B cell (primary cell): Measurements from ENCODE around the gene PLEKHG4B. TPM values are rescaled to one million over a fixed set of nuclear protein-coding genes. Genes with fewer than 3 reads are reported as not detected.

Experiments
- ATAC-seq: fragments of 200-7000 bp; cut with Tn5 transposase; one replicate; pipeline ENCODE4 v1.10.0; 2021; ENCODE audit warnings: low read depth, mild to moderate bottlenecking, moderate number of reproducible peaks, moderate library complexity
- CTCF ChIA-PET: fragments of 350-600 bp; sonication (Branson Sonifier 250); formaldehyde crosslinking; loops from one replicate; lab custom pipeline; 2021; ENCODE audit warnings: antibody characterized with exemption, inconsistent platforms; lab: Charles Lee
- POLR2A ChIA-PET: fragments of 350-600 bp; sonication (Branson Sonifier 250); formaldehyde crosslinking; loops from one replicate; lab custom pipeline; 2021; ENCODE audit warnings: antibody characterized with exemption; lab: Charles Lee
- DNase-seq: peaks from one replicate; pipeline ENCODE4 v3.0.0; 2013
- H2AFZ ChIP-seq: 2 replicates; pipeline ENCODE4 v1.6.1; 2012; ENCODE audit warnings: mild to moderate bottlenecking, low read depth, low read length; ENCODE audit not compliant: insufficient read depth, poor library complexity, severe bottlenecking
- H3K27ac ChIP-seq, 2 donors: 1 replicate in 1 of 2; 2 replicates in 1 of 2; pipeline ENCODE4 v1.5.1; 2012 to 2013; ENCODE audit warnings: low read length in 2 of 2, mild to moderate bottlenecking in 2 of 2, moderate library complexity in 1 of 2
- H3K27me3 ChIP-seq, 4 experiments: fragments of 200-600 bp in 1 of 4; sonication (generic) in 1 of 4; replicated peaks in 1 of 4; 1 replicate in 2 of 4; 2 replicates in 2 of 4; pipeline versions ENCODE4 v1.6.1 to v1.7.0; 2013 to 2016; ENCODE audit warnings: low read length in 3 of 4, mild to moderate bottlenecking in 2 of 4, mixed read lengths in 1 of 4, moderate library complexity in 1 of 4; ENCODE audit not compliant: insufficient read depth in 4 of 4, control insufficient read depth in 3 of 4; ENCODE audit errors: control extremely low read depth in 1 of 4
- H3K36me3 ChIP-seq, 2 experiments: replicated peaks in 1 of 2; 1 replicate in 1 of 2; 2 replicates in 1 of 2; pipeline versions ENCODE4 v1.6.1 to v1.7.1; 2013; ENCODE audit warnings: low read length in 1 of 2; ENCODE audit not compliant: insufficient read depth in 2 of 2, control insufficient read depth in 1 of 2; ENCODE audit errors: control extremely low read depth in 1 of 2, extremely low read depth in 1 of 2
- H3K4me1 ChIP-seq, 2 donors: fragments of 200-600 bp in 1 of 2; sonication (generic) in 1 of 2; 1 replicate in 1 of 2; 2 replicates in 1 of 2; pipeline versions ENCODE4 v1.5.1 to v1.6.1; 2013 to 2017; ENCODE audit warnings: low read length in 2 of 2; ENCODE audit not compliant: control insufficient read depth in 2 of 2, insufficient read depth in 2 of 2
- H3K4me2 ChIP-seq: replicated peaks from 2 replicates; pipeline ENCODE3; 2012; ENCODE audit warnings: mild to moderate bottlenecking, low read depth, low read length; ENCODE audit not compliant: poor library complexity, severe bottlenecking
- H3K4me3 ChIP-seq, 5 experiments: fragments of 200-600 bp in 1 of 5; sonication (generic) in 1 of 5; 1 replicate in 3 of 5; 2 replicates in 2 of 5; pipeline versions ENCODE4 v1.5.1 to v1.7.0; 2011 to 2016; ENCODE audit warnings: low read length in 4 of 5, mild to moderate bottlenecking in 4 of 5, low read depth in 2 of 5, control low read depth in 1 of 5, moderate library complexity in 1 of 5; ENCODE audit not compliant: insufficient read depth in 1 of 5; ENCODE audit errors: control extremely low read depth in 1 of 5, extremely low read depth in 1 of 5
- H3K79me2 ChIP-seq: fragments of 200-600 bp; sonication (generic); one replicate; pipeline ENCODE4 v1.6.0; 2016; ENCODE audit warnings: low read length; ENCODE audit not compliant: control insufficient read depth, insufficient read depth
- H3K9ac ChIP-seq: fragments of 200-600 bp; sonication (generic); 2 replicates; pipeline ENCODE4 v1.6.1; 2017; ENCODE audit warnings: mild to moderate bottlenecking, low read length, moderate library complexity
- H3K9me3 ChIP-seq, 3 donors: one replicate each; pipeline versions ENCODE4 v1.6.1 to v1.7.1; 2013; ENCODE audit warnings: low read length in 2 of 3; ENCODE audit not compliant: control insufficient read depth in 2 of 3, insufficient read depth in 1 of 3; ENCODE audit errors: control extremely low read depth in 1 of 3
- H4K20me1 ChIP-seq: 2 replicates; pipeline ENCODE4 v1.6.0; 2012; ENCODE audit warnings: mild to moderate bottlenecking, low read length; ENCODE audit not compliant: insufficient read depth, control insufficient read depth, poor library complexity, severe bottlenecking
- H3K27ac Mint-ChIP-seq: one replicate; pipeline ENCODE4 v1.8.0; 2021; ENCODE audit warnings: mixed read lengths
- H3K27me3 Mint-ChIP-seq: one replicate; pipeline ENCODE4 v1.8.0; 2021; ENCODE audit warnings: mixed read lengths
- H3K4me1 Mint-ChIP-seq: one replicate; pipeline ENCODE4 v1.8.0; 2021; ENCODE audit warnings: mixed read lengths
- H3K4me3 Mint-ChIP-seq: one replicate; pipeline ENCODE4 v1.8.0; 2021; ENCODE audit warnings: mixed read lengths
- H3K9me3 Mint-ChIP-seq: one replicate; pipeline ENCODE4 v1.8.0; 2022; ENCODE audit warnings: mixed read lengths; ENCODE audit not compliant: insufficient read depth
- EZH2 ChIP-seq: IDR thresholded peaks from 2 replicates; pipeline ENCODE4 v1.6.1; 2012; ENCODE audit warnings: borderline replicate concordance, low read depth, mild to moderate bottlenecking, moderate library complexity, low read length; ENCODE audit not compliant: insufficient read depth, poor library complexity, severe bottlenecking
- WGBS: methylation state at CpG from one replicate; pipeline ENCODE4 v1.1.5; 2013; ENCODE audit warnings: missing lambda C conversion rate; ENCODE audit not compliant: insufficient coverage; 5-methylcytosine and 5-hydroxymethylcytosine counted together
- intact Hi-C: fragments of 100-400 bp; cut with micrococcal nuclease; formaldehyde crosslinking; loops from one replicate; pipeline ENCODE4 v1.10.0; 2022
- polyA plus RNA-seq: library from polyadenylated mRNA; depleted of rRNA; stranded (reverse); fragments of >200 nt; gene quantifications from 2 replicates; pipeline ENCODE4 v1.2.3, GENCODE V29; 2012
- total RNA-seq, 2 donors: library from RNA; stranded (reverse); fragments of 120-200 nt in 1 of 2; gene quantifications; 1 replicate in 1 of 2; 2 replicates in 1 of 2; pipeline versions ENCODE4 v1.2.3 to v1.2.4, GENCODE V29; 2013 to 2022
- TF ChIP-seq, protein P1 (sequence below): fragments of 200-600 bp; IDR thresholded peaks from one replicate; pipeline ENCODE4 v1.8.0; 2022; ENCODE audit warnings: antibody characterized with exemption, mild to moderate bottlenecking

Gene PLEKHG4B
- total and polyA plus RNA-seq, 2 donors (not counting 1 experiment from before 2014, with no cell fraction given), result not detected

DNA sequence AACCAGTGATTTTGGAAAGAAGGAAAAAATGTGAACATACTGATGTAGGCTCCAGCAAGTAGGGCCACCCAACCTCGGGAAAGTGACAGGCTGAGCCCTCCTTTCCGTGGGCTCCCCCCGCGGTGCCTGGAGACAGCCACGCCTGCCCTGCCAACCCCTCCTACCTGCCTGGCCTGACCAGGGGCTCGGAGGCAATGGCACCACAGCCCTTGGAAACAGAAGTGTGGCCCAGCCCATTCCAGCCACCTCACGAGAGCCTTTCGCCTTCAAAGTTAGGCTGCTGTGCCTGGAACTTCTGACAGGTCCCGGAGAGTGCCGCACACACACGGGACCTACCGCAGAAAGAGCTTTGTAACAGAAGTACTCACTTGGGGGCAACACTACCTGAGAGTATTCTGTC lies 49.8 kb downstream of the PLEKHG4B start:
- H3K27me3 ChIP-seq, result no peaks in the 10 kb centered on the region
- no peak overlapping the region for H3K27ac ChIP-seq
- peaks cover 5% of the 10 kb centered on the region for H3K27me3 Mint-ChIP-seq
- DNase-seq (no peak), ATAC-seq (no peak)
- no peaks in the 10 kb centered on the region for H3K4me1 ChIP-seq
- no peak overlapping the region for H3K4me2 ChIP-seq
- no peak overlapping the region for H3K4me3 ChIP-seq
- H3K36me3 ChIP-seq, result no peaks in the 10 kb centered on the region
- H4K20me1 ChIP-seq, result no peaks in the 10 kb centered on the region
- TF ChIP-seq, protein P1, sequence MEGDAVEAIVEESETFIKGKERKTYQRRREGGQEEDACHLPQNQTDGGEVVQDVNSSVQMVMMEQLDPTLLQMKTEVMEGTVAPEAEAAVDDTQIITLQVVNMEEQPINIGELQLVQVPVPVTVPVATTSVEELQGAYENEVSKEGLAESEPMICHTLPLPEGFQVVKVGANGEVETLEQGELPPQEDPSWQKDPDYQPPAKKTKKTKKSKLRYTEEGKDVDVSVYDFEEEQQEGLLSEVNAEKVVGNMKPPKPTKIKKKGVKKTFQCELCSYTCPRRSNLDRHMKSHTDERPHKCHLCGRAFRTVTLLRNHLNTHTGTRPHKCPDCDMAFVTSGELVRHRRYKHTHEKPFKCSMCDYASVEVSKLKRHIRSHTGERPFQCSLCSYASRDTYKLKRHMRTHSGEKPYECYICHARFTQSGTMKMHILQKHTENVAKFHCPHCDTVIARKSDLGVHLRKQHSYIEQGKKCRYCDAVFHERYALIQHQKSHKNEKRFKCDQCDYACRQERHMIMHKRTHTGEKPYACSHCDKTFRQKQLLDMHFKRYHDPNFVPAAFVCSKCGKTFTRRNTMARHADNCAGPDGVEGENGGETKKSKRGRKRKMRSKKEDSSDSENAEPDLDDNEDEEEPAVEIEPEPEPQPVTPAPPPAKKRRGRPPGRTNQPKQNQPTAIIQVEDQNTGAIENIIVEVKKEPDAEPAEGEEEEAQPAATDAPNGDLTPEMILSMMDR, result no peak
- no peak for TF ChIP-seq EZH2
- peaks cover 0 to 13% (median 2%) of the 10 kb centered on the region in 3 donors for H3K9me3 ChIP-seq
- no peaks in the 10 kb centered on the region for H3K79me2 ChIP-seq
- ChIA-PET POLR2A (no interaction called here), CTCF (no interaction called here)
- 95% methylated on average over 11 of the region's 12 CpGs for WGBS
- H2AFZ ChIP-seq, result no peak overlapping the region
- H3K4me1 Mint-ChIP-seq, result no peaks in the 10 kb centered on the region
- H3K9me3 Mint-ChIP-seq, result peaks cover 1% of the 10 kb centered on the region
- no peak overlapping the region for H3K4me3 Mint-ChIP-seq
- no peak overlapping the region for H3K27ac Mint-ChIP-seq
- intact Hi-C loops, result no loop called here
- H3K9ac ChIP-seq, result no peak overlapping the region

DNA sequence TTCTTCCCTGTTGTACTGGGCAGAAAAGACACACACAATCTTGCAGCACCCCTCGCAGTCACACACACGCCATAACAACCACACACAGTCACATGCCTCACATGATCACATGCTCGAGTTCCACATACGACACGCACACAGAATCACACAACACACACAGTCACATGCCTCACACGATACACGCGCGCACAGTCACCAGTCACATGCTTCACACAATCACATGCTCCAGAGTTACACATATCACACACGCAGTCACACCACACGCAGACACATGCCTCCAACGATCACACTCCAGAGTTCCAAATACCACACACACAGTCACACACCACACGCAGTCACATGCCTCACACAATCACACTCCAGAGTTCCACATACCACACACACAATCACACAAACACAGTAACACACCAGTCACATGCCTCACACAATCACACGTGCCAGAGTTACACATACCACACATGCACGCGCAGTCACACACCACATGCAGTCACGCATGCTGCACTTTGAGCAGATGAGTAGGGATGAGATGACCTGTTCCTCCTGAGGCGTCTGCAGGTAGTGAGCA lies 50.4 kb downstream of the PLEKHG4B start:
- H3K36me3 ChIP-seq, result no peaks in the 10 kb centered on the region
- POLR2A ChIA-PET, result no interaction called here
- H3K4me1 ChIP-seq, result no peaks in the 10 kb centered on the region
- Mint-ChIP-seq H3K4me3 (no peak overlapping the region), H3K4me1 (no peaks in the 10 kb centered on the region), H3K27me3 (peaks cover 5% of the 10 kb centered on the region), H3K27ac (no peak overlapping the region), H3K9me3 (peaks cover 4% of the 10 kb centered on the region)
- H3K9ac ChIP-seq, result no peak overlapping the region
- 95% methylated on average over 17 of the region's 18 CpGs for WGBS
- H3K4me2 ChIP-seq, result no peak overlapping the region
- no peaks in the 10 kb centered on the region for H4K20me1 ChIP-seq
- intact Hi-C loops, result no loop called here
- DNase-seq (no peak), ATAC-seq (no peak)
- no peak overlapping the region for H3K4me3 ChIP-seq
- H2AFZ ChIP-seq, result no peak overlapping the region
- H3K27me3 ChIP-seq, result no peaks in the 10 kb centered on the region
- no peak overlapping the region for H3K27ac ChIP-seq
- no peaks in the 10 kb centered on the region for H3K79me2 ChIP-seq
- TF ChIP-seq, protein P1, result no peak
- no peak for TF ChIP-seq EZH2
- peaks cover 0 to 19% (median 7%) of the 10 kb centered on the region in 3 donors for H3K9me3 ChIP-seq
- CTCF ChIA-PET, result no interaction called here
